Measurements from ENCODE around the gene UGGT2.
A peak's percentile ranks its signal among the peaks of the same experiment; 100 is the strongest.

UGGT2 gene

DNA sequence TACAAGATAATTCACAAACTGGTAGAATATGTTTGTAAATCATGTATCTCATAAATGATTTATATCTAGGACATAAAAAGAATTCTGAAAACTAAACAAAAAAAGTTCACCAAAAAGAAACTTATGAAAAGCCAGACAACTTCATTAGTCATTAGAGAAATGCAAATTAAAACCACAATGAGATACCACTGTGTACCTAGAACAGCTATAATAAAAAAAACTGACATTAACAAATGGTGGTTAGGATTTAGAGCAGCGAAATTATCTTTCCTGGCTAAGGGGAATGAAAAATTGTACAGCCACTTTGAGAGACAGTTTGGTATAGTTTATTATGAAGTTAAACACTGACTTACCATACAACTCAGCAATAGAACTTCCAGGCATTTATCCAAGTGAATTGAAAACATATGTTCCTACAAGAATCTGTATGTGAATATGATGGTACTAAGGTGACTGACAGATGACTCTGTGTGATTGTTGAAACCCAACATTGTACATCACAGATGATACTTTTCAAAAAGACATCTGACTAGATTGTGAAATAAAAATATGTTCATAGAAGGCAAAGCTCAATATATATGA, 41.8 kb downstream of the UGGT2 start:
- Histone ChIP-seq H3K9me2 (ENCODE audit: low read depth, low read length) (no peaks in the 10 kb centered on the region; the same call in 1 of the 2 replicates), H3K79me2 (ENCODE audit: insufficient read depth, low read length) (no peaks in the 10 kb centered on the region), H4K20me1 (ENCODE audit: insufficient read depth, low read length) (no peaks in the 10 kb centered on the region), H3K4me1 (ENCODE audit: insufficient read depth, low read length, severe bottlenecking) (no peaks in the 10 kb centered on the region), H3F3A (ENCODE audit: insufficient read depth, low read length) (no peaks in the 10 kb centered on the region), H3K27me3 (ENCODE audit: insufficient read depth, low read length) (no peaks in the 10 kb centered on the region), H3K9ac (ENCODE audit: low read length) (no peak overlapping the region), H3K27ac (ENCODE audit: low read depth, low read length, poor library complexity, severe bottlenecking) (no peak overlapping the region), H3K36me3 (ENCODE audit: insufficient read depth, low read length) (peaks cover 41% of the 10 kb centered on the region), H3K9me3 (ENCODE audit: low read length) (no peaks in the 10 kb centered on the region; the same call in 1 of the 2 replicates), H3K4me3 (ENCODE audit: low read depth, low read length, poor library complexity, severe bottlenecking) (no peak overlapping the region), H2AFZ (ENCODE audit: low read length) (no peak overlapping the region), H3K4me2 (ENCODE audit: low read length) (no peak overlapping the region)
- TF ChIP-seq CTCF (IDR thresholded peaks at IDR 0.05; ENCODE audit: low read length) (no peak), EZH2 (IDR thresholded peaks at IDR 0.05; ENCODE audit: borderline replicate concordance, low read length) (no peak)

DNA sequence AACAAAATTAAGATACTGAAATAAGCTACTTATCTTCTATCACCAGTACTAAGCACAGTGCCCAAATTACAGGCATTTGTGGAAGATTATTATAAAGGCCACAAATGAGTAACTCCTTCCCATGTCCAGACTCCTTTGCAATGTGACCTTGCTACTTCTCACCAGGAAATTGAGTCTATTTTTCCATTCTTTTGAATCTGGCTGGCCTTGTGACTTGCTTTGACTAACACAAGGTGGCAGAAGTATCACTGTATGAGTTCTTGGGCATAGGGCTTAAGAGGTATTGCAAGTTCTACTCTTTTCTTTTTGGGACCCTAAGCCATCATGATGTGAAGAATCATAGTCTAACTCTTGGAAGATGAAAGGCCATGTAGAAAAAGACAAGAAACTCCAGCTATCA, 49.9 kb downstream of the UGGT2 start:
- TF ChIP-seq EZH2 (IDR thresholded peaks at IDR 0.05; ENCODE audit: borderline replicate concordance, low read length) (no peak), CTCF (IDR thresholded peaks at IDR 0.05; ENCODE audit: low read length) (peak; percentile 38; the same call in 1 of the 2 replicates)
- no peak overlapping the region for H3K27ac ChIP-seq (ENCODE audit: low read depth, low read length, poor library complexity, severe bottlenecking)

DNA sequence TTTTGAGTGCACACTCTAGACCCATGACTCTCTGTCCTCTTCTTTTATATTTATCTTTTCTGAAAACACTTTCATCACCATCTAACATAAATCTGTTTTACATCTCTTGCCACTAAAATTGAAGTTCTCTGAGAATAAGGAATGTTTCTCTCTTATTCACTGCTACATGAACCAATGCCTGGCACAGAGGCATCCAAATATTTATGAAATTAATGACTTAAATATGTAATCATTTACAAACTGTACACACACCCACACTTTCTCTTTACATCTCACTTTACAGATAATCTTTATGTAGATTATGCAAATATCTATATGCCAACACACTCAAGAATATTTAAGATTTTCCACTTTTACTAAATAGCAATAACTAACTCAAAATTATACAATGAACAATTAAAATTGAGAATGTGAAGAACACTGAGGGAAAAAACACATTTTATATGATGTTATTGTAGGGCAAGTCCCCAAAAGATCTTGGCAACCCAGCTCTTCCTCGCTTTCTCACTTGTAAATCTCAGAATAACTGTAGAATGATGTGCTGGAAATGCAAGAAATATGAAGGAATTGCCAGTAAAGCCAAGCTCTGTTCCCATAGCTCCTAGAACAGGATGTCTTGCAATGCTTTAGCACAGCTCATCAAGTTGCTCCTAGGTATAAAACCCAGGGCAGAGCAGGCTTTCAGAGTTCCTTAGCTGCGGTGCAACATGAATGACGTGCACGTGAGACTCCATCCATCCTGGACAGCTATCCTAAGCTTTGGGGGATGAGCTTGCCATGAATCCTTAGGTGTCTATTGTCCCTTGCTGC, 50.7 kb downstream of the UGGT2 start:
- Histone ChIP-seq H4K20me1 (ENCODE audit: insufficient read depth, low read length) (no peaks in the 10 kb centered on the region), H3K9ac (ENCODE audit: low read length) (no peak overlapping the region), H3F3A (ENCODE audit: insufficient read depth, low read length) (no peaks in the 10 kb centered on the region), H3K9me2 (ENCODE audit: low read depth, low read length) (no peaks in the 10 kb centered on the region), H3K27me3 (ENCODE audit: insufficient read depth, low read length) (no peaks in the 10 kb centered on the region), H2AFZ (ENCODE audit: low read length) (no peak overlapping the region), H3K27ac (ENCODE audit: low read depth, low read length, poor library complexity, severe bottlenecking) (no peak overlapping the region), H3K4me2 (ENCODE audit: low read length) (no peak overlapping the region), H3K4me3 (ENCODE audit: low read depth, low read length, poor library complexity, severe bottlenecking) (no peak overlapping the region), H3K4me1 (ENCODE audit: insufficient read depth, low read length, severe bottlenecking) (no peaks in the 10 kb centered on the region), H3K79me2 (ENCODE audit: insufficient read depth, low read length) (no peaks in the 10 kb centered on the region), H3K9me3 (ENCODE audit: low read length) (no peaks in the 10 kb centered on the region; the same call in 1 of the 2 replicates), H3K36me3 (ENCODE audit: insufficient read depth, low read length) (peaks cover 12% of the 10 kb centered on the region)
- TF ChIP-seq CTCF (IDR thresholded peaks at IDR 0.05; ENCODE audit: low read length): no peak

More for the DNA sequence above, 49.9 kb downstream of the UGGT2 start:
- Histone ChIP-seq H3K9me2 (ENCODE audit: low read depth, low read length) (no peaks in the 10 kb centered on the region), H3K4me2 (ENCODE audit: low read length) (no peak overlapping the region), H2AFZ (ENCODE audit: low read length) (no peak overlapping the region), H3K27me3 (ENCODE audit: insufficient read depth, low read length) (no peaks in the 10 kb centered on the region), H3K36me3 (ENCODE audit: insufficient read depth, low read length) (peaks cover 19% of the 10 kb centered on the region), H3K9ac (ENCODE audit: low read length) (no peak overlapping the region), H3F3A (ENCODE audit: insufficient read depth, low read length) (no peaks in the 10 kb centered on the region), H3K79me2 (ENCODE audit: insufficient read depth, low read length) (no peaks in the 10 kb centered on the region), H4K20me1 (ENCODE audit: insufficient read depth, low read length) (no peaks in the 10 kb centered on the region), H3K4me1 (ENCODE audit: insufficient read depth, low read length, severe bottlenecking) (no peaks in the 10 kb centered on the region), H3K4me3 (ENCODE audit: low read depth, low read length, poor library complexity, severe bottlenecking) (no peak overlapping the region), H3K9me3 (ENCODE audit: low read length) (no peaks in the 10 kb centered on the region; the same call in 1 of the 2 replicates)

All from OCI-LY1 (cell line).